ENCODE data around the gene MACROH2A2. TPM values are rescaled to one million over a fixed set of nuclear protein-coding genes. Genes with fewer than 3 reads are reported as not detected.

The MACROH2A2 gene
- total and polyA plus RNA-seq, 10 donors, result 1.2 to 4.9 (median 3.1) TPM

DNA sequence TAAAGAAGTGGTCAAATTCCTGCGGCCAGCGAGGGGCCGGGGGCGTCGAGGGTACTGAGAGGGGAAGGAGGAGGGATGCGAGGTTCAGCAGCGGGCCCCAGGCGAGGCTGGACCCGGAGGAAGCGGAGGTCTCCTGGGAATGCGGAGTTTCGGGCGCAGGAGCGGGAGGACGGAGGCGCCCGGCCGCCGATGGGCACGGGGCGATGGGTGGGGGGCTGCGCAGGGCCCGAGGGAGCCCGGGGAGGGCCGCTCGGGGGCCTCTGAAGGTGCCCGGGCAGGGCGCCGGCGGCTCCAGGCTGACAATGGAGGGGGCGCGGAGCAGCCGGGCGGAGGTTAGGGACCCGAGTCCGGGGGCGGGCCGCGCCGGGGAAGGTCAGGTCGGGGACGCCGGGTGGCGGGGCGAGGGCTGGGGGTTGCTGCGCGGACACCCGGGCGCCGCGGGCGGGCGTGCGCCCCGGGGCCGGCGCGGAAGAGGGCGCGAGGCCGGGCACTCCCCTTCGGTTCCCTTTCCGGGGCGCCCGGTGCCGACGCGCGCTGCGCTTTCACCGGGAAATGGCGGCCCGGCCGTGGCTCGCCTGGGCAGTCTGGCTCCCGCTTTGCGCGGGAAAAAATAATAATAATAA, 683 bp downstream of the MACROH2A2 start:
- whole genome bisulfite sequencing, 5 donors, result 1 to 2% (median 1%) methylated on average over 39 to 78 of the region's 78 CpGs
- intact Hi-C loops (cut with DNase I; ENCODE audit: low total_unique reads), result no loop called here
- H3K27ac ChIP-seq, result no peak overlapping the region
- peak overlapping the region; percentile 40 to 73 (median 60) for H3K4me3 ChIP-seq
- H3K9me3 ChIP-seq, result no peaks in the 10 kb centered on the region
- no peaks in the 10 kb centered on the region for H3K36me3 ChIP-seq
- peaks cover 0 to 62% (median 39%) of the 10 kb centered on the region in 7 donors for H3K27me3 ChIP-seq (replicated peaks in 1 of 7)
- no peak for TF ChIP-seq POLR2AphosphoS5 (IDR thresholded peaks at IDR 0.05)
- TF ChIP-seq, protein P1, sequence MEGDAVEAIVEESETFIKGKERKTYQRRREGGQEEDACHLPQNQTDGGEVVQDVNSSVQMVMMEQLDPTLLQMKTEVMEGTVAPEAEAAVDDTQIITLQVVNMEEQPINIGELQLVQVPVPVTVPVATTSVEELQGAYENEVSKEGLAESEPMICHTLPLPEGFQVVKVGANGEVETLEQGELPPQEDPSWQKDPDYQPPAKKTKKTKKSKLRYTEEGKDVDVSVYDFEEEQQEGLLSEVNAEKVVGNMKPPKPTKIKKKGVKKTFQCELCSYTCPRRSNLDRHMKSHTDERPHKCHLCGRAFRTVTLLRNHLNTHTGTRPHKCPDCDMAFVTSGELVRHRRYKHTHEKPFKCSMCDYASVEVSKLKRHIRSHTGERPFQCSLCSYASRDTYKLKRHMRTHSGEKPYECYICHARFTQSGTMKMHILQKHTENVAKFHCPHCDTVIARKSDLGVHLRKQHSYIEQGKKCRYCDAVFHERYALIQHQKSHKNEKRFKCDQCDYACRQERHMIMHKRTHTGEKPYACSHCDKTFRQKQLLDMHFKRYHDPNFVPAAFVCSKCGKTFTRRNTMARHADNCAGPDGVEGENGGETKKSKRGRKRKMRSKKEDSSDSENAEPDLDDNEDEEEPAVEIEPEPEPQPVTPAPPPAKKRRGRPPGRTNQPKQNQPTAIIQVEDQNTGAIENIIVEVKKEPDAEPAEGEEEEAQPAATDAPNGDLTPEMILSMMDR (IDR thresholded peaks at IDR 0.05 in 8 of 11, conservative IDR thresholded peaks at IDR 0.05 in 3 of 11), result no peak
- no peak for TF ChIP-seq POLR2A (IDR thresholded peaks at IDR 0.05)
- DNase-seq, result no peak
- H3K4me1 ChIP-seq, result peaks cover 6 to 25% (median 20%) of the 10 kb centered on the region in 6 donors

- intact Hi-C loops (cut with DNase I; ENCODE audit: low total_unique reads), result no loop called here
- TF ChIP-seq, protein P1 (IDR thresholded peaks at IDR 0.05 in 8 of 11, conservative IDR thresholded peaks at IDR 0.05 in 3 of 11), result no peak
- no peak for TF ChIP-seq POLR2A (IDR thresholded peaks at IDR 0.05)
- TF ChIP-seq POLR2AphosphoS5 (IDR thresholded peaks at IDR 0.05), result no peak
- Histone ChIP-seq H3K36me3 (no peaks in the 10 kb centered on the region), H3K9me3 (no peaks in the 10 kb centered on the region), H3K27me3 (replicated peaks in 1 of 7) (peaks cover 0 to 62% (median 39%) of the 10 kb centered on the region in 7 donors), H3K4me3 (peak overlapping the region; percentile 40 to 73 (median 60)), H3K27ac (no peak overlapping the region), H3K4me1 (peaks cover 6 to 25% (median 20%) of the 10 kb centered on the region in 6 donors)
- DNase-seq, result no peak
- 14 to 18% (median 14%) methylated on average over 32 to 33 of the region's 33 CpGs for WGBS, 5 donors
These were observed 1.2 kb downstream of the MACROH2A2 start for GRCh38 chr10:70053841-70054288.

DNA sequence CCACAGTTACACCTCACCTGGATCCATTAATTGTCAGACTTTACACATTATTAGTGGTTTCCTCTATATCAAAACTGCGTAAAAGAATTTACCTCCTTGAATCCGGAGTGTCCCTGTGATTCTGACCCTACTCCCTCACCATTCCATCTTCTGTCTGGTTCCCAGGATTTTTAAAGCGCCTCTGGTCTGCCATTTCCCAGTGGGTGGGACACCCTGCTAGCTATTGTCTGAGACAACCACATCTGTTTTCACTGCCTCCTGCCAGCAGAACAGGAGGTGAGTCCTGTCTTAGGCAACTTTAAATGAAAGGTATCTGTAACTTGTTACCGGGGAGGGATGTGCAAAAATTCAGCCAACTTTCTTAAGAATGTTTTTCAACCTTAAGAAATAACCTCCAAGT, 2.3 kb downstream of the MACROH2A2 start:
- TF ChIP-seq, protein P1 (IDR thresholded peaks at IDR 0.05 in 8 of 11, conservative IDR thresholded peaks at IDR 0.05 in 3 of 11), result no peak
- no peak for TF ChIP-seq POLR2A (IDR thresholded peaks at IDR 0.05)
- no peak for TF ChIP-seq POLR2AphosphoS5 (IDR thresholded peaks at IDR 0.05)
- DNase-seq, result no peak
- H3K27ac ChIP-seq, result no peak overlapping the region
- H3K9me3 ChIP-seq, result no peaks in the 10 kb centered on the region
- 87 to 95% (median 90%) methylated on average over 4 of the region's 4 CpGs for WGBS, 5 donors
- intact Hi-C loops (cut with DNase I; ENCODE audit: low total_unique reads), result no loop called here
- peaks cover 6 to 25% (median 20%) of the 10 kb centered on the region in 6 donors for H3K4me1 ChIP-seq
- H3K4me3 ChIP-seq, result no peak overlapping the region
- H3K27me3 ChIP-seq (replicated peaks in 1 of 7), result peaks cover 0 to 63% (median 39%) of the 10 kb centered on the region in 7 donors
- no peaks in the 10 kb centered on the region for H3K36me3 ChIP-seq

DNA sequence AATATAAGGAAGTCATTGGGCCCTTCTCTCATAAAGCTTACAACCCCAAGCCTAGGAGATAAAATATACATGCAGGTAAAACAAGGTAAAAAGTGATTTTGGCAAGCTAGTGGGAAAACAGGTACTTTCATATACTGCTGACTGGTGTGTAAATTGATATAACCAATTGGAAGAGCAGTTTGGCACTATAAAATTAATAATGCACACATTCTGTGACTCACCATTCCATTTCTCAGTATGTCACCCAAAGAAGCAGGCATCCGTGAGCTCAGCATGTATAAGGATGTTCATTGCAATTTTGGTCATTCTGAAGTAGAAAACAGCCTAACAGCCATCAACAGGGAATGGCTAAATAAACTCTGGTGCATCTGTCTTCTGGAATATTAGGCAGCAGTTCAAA, 2.9 kb downstream of the MACROH2A2 start:
- H3K36me3 ChIP-seq, result no peaks in the 10 kb centered on the region
- peaks cover 0 to 57% (median 37%) of the 10 kb centered on the region in 7 donors for H3K27me3 ChIP-seq (replicated peaks in 1 of 7)
- WGBS, 5 donors, result 85 to 100% (median 86%) methylated on average over 1 of the region's 1 CpG
- no peak for DNase-seq
- no peaks in the 10 kb centered on the region for H3K9me3 ChIP-seq
- intact Hi-C loops (cut with DNase I; ENCODE audit: low total_unique reads), result no loop called here
- no peak overlapping the region for H3K4me3 ChIP-seq
- TF ChIP-seq POLR2AphosphoS5 (IDR thresholded peaks at IDR 0.05) (no peak), POLR2A (IDR thresholded peaks at IDR 0.05) (no peak)
- TF ChIP-seq, protein P1 (IDR thresholded peaks at IDR 0.05 in 8 of 11, conservative IDR thresholded peaks at IDR 0.05 in 3 of 11), result no peak
- no peak overlapping the region for H3K27ac ChIP-seq
- peaks cover 6 to 25% (median 20%) of the 10 kb centered on the region in 6 donors for H3K4me1 ChIP-seq
